ENCODE data around the gene IREB2.

- TF ChIP-seq CTCF (IDR thresholded peaks at IDR 0.05 in 8 of 11, conservative IDR thresholded peaks at IDR 0.05 in 3 of 11) (no peak), POLR2A (IDR thresholded peaks at IDR 0.05) (no peak)
These were observed 112.8 kb downstream of the IREB2 start for GRCh38 chr15:78550815-78551214.

Data from spleen (tissue), 7 donors.